NCI-H1694 treated with DMSO at 0.1 percent for 48 hours (cell line): Measurements from ENCODE around the gene FMOD.

Experiments used
- DNase-seq: peaks from one replicate; lab custom pipeline; 2025; lab: John Stamatoyannopoulos, UW

The FMOD gene

GRCh38 chr1:203361945-203362719 is 11.2 kb upstream of the FMOD start:
- DNase-seq, result no peak

DNA sequence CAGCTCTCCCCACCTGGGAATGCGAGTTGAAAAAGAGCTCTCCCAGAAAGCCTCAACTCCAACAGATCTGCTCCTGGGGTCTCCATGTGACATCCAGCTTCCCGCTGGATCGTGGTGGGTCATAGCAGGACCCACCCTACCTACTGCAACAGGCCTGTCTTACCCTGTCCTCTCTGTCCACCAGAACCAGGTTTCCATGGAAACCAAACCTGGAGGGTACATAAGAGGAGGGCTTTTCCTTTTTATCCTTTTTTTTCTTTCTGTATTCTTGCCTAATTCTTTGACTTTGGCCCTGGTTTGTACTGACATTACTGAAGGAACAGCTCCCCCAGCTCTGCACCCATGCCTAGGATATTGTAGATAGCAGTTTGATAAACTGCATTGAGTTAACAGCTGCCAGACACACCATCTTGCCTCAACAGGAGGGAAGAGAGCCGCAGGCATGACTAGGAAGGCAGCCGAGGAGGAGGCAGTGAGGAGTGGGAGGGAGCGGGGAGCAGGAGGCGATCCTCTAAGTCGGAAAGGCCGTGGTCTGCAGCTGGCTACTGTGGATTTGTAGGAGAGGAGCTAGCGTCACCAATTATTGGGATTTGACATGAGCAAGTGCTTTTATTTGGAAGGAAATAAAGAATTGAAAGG is 9.7 kb upstream of the FMOD start:
- DNase-seq, result no peak

DNA sequence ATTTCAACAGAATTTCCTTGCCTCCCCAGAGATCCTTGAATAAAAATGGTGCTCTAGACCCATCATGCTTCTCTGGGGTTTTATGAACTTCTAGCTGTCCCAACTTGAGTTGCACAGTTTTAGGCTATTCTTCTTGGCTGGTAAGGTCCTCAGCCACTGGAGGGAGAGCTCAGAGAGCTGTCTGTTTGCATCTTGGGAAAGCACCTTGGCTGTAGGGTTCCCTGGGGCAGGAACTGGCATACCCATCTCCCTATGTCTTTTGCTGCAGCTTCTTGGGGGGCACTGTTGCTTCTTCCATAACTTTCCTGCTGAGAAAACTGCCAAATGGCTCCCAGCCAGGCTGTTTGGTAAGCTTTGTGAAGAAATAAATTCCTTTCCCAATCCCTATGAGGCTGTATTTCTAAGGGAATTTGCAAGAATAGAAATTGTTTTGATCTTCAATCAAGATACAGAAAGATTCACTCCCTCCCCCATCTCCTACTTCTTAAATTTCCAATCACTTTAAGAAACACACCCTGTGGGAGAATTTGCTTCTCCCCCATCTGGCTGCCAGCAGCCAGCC is 8.2 kb upstream of the FMOD start:
- no peak for DNase-seq

DNA sequence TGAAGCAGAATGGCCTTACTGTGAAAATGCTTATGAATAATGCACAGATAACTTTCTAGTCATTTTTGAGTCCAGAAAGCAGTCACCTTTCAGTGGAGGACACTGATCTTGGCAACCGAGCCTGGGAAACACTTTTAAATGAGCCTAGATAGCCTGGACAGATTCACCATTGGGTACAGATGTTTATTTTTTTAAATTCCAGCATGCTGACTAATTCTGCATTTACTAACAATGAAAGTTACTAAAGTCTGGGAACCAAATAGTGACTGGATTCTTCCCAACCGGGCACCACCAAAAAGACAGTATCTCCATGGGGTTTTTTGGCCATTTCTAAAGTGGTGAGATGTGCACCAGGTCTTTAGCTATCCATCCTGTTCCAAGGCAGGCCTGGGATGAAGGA is 3.3 kb upstream of the FMOD start:
- DNase-seq, result no peak

DNA sequence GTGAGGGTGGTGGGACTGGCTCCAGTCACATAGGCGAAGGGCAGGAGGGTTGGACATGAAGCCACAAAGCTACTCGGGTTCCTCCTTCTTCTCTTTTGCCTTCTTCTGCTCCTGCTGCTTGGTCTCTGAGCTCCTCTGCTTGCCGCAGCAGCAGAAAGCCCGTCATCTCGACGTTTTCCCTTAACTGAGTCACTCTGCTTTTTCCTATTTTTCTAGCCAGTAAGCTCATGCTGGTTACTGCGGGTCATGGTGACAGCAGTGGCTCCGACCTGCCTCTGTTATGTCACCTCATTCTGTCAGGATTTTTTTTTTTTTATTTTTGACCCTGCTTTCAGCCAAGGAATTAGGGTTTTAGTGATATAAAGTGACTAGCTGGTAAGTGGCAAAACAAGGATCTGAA is 2.6 kb upstream of the FMOD start:
- no peak for DNase-seq

DNA sequence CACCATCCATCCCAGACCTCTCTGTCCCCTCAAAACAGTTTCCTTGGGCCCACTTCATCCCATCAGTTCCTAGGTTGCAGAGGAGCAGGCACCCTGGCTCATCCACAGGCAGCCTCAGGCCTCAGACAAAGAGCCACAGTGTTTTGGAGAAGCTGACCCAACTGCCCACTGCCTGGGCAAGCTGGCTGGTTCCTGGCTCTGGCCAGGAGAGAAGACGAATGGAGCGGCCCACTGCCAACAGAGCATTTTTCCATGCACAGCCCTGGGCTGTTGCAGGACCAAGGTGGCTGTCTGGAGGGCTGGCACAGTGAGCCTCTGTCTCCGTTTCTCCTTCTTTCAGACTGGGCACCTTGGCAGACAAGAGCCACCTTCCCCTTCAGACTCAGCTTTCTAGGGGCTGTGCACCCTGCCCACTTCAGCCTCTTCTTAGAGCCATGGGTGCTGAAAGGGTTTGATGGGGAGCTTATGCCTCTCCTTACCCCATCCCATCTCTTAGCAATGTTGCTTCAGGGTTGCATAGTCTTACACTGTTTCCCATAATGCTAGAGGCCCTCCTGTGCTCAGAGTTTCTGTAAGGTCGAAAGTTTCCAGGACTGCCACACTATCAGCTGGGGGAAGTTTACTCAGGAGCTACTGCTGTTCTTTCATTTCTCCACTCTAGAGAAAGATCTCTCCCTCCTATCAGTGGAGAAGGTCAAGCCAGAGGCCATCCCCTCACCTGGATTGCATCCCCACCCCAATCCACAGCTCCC is 973 bp downstream of the FMOD start:
- no peak for DNase-seq

GRCh38 chr1:203349166-203349565 is 1.8 kb downstream of the FMOD start:
- no peak for DNase-seq

DNA sequence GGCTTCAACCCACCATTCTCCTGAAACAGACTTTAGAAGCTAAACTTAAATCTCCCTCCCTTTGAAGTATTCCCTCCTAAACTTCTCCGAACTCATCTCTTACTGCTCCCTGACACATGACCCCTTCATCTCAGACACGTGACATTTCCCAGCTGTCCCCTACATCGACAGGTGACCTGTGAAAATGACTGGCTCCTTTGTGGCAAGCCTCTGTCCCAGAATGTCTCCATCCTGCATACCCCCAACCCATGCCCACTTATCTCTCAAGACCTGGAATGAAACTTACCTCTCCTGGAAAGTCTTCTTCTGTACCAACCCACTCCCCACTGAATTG is 4.2 kb downstream of the FMOD start:
- no peak for DNase-seq

DNA sequence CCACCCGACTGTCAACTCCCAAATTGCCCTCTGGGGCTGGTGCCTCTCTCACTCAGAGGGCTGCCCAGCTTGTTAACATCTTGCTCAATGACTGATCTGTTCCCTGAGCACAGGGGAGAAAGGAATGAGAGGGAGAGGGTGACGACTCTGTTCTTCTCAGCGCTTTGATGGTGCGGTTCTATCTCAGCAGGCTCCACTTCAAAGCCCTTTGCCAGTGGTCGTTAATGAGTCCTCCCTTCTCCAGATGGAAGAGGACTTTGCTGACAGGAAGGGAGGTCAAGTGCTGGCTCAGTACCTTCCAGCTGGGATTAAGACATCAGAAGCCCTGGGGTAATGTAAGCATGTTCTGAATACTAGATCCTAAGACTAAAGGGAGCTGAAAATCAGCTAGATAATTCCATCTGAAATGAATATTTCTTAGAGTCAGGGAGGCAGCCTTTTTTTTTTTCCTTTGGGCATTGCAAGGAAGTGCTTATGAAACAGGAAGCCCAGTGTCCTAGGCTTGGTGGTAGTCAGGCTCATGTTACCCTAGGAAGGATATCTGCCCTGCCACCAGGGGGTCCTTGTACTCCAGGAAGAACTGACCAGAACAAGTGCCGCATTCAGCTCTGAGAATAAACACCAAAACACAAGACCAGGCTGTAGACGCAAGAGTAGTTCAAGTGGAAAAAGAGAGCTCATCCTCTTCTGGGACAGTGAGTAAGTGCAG is 4.7 kb downstream of the FMOD start:
- no peak for DNase-seq

- DNase-seq, result no peak
Measured at GRCh38 chr1:203343956-203344754, 6.8 kb downstream of the FMOD start.

DNA sequence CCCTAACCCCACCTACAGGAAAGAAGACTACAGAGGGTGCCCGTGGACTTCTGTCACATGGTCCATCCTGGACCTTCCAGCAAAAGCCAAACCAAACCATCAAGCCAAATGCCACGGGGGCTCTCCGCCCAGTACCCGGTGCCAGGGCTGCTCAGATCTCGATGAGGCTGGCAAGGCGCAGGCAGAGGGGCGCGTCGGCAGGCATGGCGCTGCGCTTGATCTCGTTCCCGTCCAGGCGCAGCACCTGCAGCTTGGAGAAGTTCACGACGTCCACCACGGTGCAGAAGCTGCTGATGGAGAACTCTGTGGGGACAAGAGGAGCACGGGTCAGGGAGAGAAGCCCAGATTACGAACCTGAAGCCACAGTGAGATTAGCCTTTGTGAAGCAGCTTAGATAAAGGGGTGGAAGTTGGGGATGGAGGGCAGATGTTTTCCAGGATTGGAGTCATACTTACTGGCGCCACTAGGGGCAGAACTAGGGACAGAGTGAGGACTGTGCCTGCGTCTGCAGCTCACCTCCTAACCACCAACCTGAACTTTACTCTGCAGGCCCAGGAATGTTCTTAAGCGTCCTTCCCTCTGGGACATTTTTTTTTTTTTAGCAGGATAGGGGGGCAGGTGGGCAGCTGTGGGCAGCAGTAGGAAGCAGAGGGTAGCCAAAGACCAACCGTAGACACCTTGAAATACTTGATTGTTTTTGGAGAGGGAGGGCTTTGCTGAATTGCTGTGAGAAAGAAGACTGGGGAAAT is 8.6 kb downstream of the FMOD start:
- DNase-seq, result peak; percentile 40

GRCh38 chr1:203340112-203340790 is 10.7 kb downstream of the FMOD start:
- DNase-seq, result peak; percentile 95

DNA sequence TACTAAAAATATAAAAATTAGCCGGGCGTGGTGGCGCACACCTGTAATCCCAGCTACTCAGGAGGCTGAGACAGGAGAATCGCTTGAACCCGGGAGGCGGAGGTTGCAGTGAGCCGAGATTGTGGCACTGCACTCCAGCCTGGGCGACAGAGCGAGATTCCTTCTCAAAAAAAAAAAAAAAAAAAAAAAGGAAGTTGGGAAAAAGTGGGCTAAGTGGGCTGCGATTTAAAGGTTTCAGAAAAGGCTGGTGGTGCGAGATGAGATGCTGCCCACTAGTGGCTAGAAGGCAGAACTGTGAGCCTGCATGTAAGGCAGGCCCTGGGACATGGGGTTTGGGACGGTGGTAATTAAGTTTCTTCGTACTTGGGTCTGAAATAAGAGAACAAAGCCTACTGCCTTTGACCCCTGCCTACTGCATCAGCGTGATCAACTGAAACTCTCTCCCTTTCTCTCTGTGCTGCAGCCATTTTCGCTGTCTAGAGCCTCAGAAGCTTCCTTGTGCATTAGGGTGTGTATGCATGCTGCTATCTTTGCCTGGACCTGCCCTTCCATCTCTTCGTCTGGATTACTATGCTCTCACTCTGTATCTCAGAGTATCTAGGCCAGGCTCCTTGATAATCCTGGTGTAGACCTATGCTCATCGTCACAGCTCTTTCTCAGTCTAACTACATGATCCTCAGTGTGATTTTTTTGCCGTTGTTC is 12.4 kb downstream of the FMOD start:
- DNase-seq, result peak; percentile 60

DNA sequence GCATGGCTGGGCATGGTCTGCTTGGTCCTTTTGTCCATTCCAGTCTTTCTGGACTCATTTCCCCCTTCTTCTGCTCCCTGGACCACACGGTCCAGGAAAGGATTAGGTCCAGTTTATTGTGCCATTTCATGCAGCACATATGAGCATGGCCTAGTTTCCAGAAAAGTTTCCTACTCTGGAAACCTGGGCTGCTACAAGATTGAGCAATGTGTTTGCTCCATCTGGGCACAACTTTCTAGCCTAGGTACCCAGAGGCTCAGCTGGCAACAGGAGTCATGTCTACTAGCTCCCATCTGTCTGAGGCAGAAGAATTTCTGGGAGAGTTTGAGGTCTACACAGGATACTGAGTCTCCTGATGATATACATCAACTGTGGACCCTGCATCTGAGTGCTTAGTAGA is 14.8 kb downstream of the FMOD start:
- no peak for DNase-seq

DNA sequence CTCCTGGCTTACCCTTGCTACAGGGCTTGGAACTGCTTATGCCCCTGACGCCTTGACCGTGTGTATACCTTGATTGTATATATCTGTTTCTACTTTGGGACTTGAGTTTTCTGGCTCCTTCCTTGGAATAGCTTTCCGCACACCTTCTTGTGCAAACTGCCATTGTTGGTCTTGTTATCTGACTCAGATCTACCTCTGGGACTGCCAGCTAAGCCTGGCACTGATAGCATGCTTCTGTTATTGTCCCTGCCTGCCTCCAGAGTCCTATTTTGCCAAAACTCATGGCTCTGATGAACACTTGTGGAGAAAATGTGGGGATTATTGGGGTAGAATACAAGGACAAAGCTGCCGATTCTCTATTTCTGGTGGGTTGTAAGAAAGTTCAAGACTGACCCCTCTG is 15.4 kb downstream of the FMOD start:
- DNase-seq, result no peak

DNA sequence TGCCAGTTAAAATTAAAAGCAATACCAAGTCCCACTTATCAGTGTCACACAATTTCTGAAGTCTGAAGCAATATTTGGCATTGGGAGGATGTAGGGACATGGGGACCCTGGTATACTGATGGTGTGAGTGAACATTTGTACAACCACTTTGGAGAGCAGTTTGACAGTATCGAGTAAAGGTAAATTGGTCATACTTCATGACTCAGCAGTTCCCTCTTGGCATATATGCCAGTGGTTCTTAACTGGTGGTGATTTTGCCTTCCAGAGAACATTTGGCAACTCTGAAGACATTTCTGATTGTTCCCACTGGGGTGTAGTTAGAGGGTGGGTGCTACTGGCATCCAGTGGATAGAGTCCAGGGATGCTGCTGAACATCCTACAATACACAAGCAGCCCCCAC is 19.7 kb downstream of the FMOD start:
- no peak for DNase-seq

- no peak for DNase-seq
Measured at GRCh38 chr1:203328714-203329122, 22.2 kb downstream of the FMOD start.

GRCh38 chr1:203327684-203328457 is 23.1 kb downstream of the FMOD start:
- peak; percentile 49 for DNase-seq
